Glutamatergic neuron (in vitro differentiated cells): ENCODE measurements around the gene ZBTB7A. TPM values are rescaled to one million over a fixed set of nuclear protein-coding genes. Genes with fewer than 3 reads are reported as not detected.

ENCODE experiments used
- DNase-seq: peaks from one replicate; pipeline ENCODE4 v3.0.0; 2022
- H3K27ac Mint-ChIP-seq: one replicate; pipeline ENCODE4 v1.8.0; 2020; ENCODE audit warnings: mild to moderate bottlenecking, mixed read lengths, inconsistent platforms; ENCODE audit not compliant: unreplicated experiment
- H3K27me3 Mint-ChIP-seq: one replicate; pipeline ENCODE4 v1.8.0; 2020; ENCODE audit warnings: mild to moderate bottlenecking, moderate library complexity, mixed read lengths, inconsistent platforms; ENCODE audit not compliant: unreplicated experiment
- H3K36me3 Mint-ChIP-seq: one replicate; pipeline ENCODE4 v1.8.0; 2020; ENCODE audit warnings: mild to moderate bottlenecking, mixed read lengths, inconsistent platforms; ENCODE audit not compliant: unreplicated experiment
- H3K4me1 Mint-ChIP-seq: one replicate; pipeline ENCODE4 v1.8.0; 2020; ENCODE audit warnings: mild to moderate bottlenecking, low read depth, mixed read lengths, inconsistent platforms; ENCODE audit not compliant: unreplicated experiment
- H3K4me3 Mint-ChIP-seq: one replicate; pipeline ENCODE4 v1.8.0; 2020; ENCODE audit warnings: mild to moderate bottlenecking, mixed read lengths, inconsistent platforms; ENCODE audit not compliant: unreplicated experiment
- H3K9me3 Mint-ChIP-seq: one replicate; pipeline ENCODE4 v1.8.0; 2020; ENCODE audit warnings: mild to moderate bottlenecking, moderate library complexity, mixed read lengths, inconsistent platforms; ENCODE audit not compliant: unreplicated experiment
- total RNA-seq: library from RNA; stranded (reverse); fragmentation: NEBNext Ultra II Directional; extraction: Animal tissue kit (Norgen Biotek cat#: 25700); gene quantifications from one replicate; pipeline ENCODE4 v1.2.1, GENCODE V29; 2021; ENCODE audit not compliant: unreplicated experiment
- TF ChIP-seq, protein P1 (sequence below): fragments of 200-600 bp; sonication (generic); IDR thresholded peaks from one replicate; pipeline ENCODE4 v1.5.0; 2021; ENCODE audit not compliant: partially characterized antibody, unreplicated experiment

Gene ZBTB7A
- total RNA-seq, 1 donor from 2014 or later, result 21.8 TPM

DNA sequence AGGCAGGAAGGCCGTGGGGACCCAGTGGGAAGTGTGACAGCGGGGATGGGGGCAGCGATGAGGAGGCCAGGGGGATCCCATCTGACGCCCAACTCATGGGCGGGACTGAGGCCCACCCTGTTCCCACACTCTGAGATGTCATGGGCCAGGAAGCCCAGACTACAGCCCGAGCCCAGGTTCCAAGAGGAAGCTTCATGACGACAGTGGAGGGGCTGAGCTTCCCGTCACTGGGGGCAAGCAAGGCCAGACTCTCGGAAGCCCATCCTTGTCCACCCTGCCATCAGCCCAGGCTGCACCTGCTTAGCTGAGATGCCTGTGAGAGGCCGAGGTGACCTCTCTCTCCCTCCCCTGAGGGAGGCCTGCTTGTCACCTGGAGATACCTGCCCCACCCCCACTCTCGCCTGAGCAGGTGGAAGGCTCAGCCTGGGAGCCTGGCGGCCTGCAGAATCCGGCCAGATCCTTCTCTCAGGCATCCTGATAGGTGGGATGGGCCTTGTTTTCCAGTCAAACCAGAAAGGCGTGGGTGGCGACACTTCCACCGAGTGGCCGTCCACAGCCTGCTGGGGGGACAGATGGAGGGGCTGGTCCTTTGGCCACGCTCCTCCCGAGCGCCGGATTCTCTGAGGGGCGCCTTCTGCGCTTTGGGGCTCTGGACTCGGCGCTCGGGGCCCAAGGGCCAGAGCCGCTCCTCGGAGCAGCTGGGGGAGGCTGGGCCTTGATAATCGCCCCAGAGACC is 4.8 kb downstream of the ZBTB7A start:
- no peak overlapping the region for H3K4me3 Mint-ChIP-seq

DNA sequence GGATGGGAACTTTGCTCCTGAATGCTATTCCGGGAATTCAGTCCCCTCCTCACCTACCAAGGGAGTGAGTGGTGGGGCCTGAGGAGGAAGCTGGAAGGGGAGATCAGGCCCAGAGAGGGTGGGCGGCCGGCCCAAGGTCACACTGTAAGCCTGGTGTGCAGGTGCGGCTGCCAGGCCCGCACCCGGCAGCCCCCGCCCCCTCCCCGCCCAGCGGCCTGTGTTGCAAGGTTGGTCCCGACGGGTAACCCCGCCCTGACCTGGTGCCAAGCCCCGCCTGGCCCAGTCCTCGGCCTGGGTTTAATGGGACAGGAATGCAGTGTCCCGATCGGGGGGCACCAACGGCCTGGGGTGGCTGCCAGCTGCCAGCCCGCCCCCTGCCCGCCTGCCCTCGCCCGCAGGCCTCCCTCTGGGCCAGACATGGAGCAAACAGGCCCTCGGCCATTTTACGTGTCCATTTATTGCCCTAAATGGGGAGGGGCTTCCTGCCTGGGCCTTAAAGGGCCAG is 5.5 kb downstream of the ZBTB7A start:
- no peak for DNase-seq
- TF ChIP-seq, protein P1, sequence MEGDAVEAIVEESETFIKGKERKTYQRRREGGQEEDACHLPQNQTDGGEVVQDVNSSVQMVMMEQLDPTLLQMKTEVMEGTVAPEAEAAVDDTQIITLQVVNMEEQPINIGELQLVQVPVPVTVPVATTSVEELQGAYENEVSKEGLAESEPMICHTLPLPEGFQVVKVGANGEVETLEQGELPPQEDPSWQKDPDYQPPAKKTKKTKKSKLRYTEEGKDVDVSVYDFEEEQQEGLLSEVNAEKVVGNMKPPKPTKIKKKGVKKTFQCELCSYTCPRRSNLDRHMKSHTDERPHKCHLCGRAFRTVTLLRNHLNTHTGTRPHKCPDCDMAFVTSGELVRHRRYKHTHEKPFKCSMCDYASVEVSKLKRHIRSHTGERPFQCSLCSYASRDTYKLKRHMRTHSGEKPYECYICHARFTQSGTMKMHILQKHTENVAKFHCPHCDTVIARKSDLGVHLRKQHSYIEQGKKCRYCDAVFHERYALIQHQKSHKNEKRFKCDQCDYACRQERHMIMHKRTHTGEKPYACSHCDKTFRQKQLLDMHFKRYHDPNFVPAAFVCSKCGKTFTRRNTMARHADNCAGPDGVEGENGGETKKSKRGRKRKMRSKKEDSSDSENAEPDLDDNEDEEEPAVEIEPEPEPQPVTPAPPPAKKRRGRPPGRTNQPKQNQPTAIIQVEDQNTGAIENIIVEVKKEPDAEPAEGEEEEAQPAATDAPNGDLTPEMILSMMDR, result no peak
- peaks cover 10% of the 10 kb centered on the region for H3K9me3 Mint-ChIP-seq
- peaks cover 10% of the 10 kb centered on the region for H3K27me3 Mint-ChIP-seq
- no peak overlapping the region for H3K27ac Mint-ChIP-seq
- peaks cover 5% of the 10 kb centered on the region for H3K4me1 Mint-ChIP-seq
- no peak overlapping the region for H3K4me3 Mint-ChIP-seq
- no peaks in the 10 kb centered on the region for H3K36me3 Mint-ChIP-seq

More for the DNA sequence above, 4.8 kb downstream of the ZBTB7A start:
- DNase-seq, result no peak
- TF ChIP-seq, protein P1, result no peak
- Mint-ChIP-seq H3K9me3 (peaks cover 10% of the 10 kb centered on the region), H3K27ac (peak overlapping the region; percentile 17), H3K36me3 (no peaks in the 10 kb centered on the region), H3K27me3 (peaks cover 10% of the 10 kb centered on the region), H3K4me1 (peaks cover 5% of the 10 kb centered on the region)

DNA sequence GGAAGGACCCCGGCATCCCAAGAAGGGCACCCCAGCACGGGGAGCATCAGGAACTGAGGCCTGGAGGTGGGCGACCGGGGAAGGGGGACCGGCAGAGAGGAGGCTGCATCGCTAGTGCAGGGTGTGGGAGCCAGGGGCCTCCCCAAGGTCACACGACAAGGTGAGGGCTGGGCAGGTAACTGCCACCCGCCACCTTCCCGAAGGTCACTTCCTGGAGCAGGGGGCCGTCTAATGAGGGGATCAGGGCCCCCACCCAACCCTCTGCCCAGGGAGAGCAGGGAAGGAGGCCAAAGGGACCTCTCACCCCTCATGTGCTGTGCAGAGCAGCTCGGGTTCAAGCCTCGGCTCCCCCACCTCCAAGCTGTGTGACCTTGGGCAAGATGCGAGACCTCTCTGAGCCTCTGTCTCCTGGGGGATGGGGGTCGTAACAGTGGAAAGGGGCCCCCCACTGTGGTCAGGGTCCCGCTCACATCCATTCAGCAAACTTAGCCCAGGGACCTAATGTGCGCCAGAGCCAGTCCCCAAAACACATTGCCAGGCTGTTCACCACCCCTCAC is 6.0 kb downstream of the ZBTB7A start:
- DNase-seq, result no peak
- H3K27ac Mint-ChIP-seq, result peak overlapping the region; percentile 92

GRCh38 chr19:4059891-4060620 is 6.6 kb downstream of the ZBTB7A start:
- peak; percentile 52 for DNase-seq
- peaks cover 10% of the 10 kb centered on the region for H3K9me3 Mint-ChIP-seq
- TF ChIP-seq, protein P1, result no peak
- peaks cover 12% of the 10 kb centered on the region for H3K27me3 Mint-ChIP-seq
- peaks cover 5% of the 10 kb centered on the region for H3K4me1 Mint-ChIP-seq
- H3K36me3 Mint-ChIP-seq, result no peaks in the 10 kb centered on the region
- peak overlapping the region; percentile 92 for H3K27ac Mint-ChIP-seq
- H3K4me3 Mint-ChIP-seq, result no peak overlapping the region

More for the DNA sequence above, 6.0 kb downstream of the ZBTB7A start:
- Mint-ChIP-seq H3K27me3 (peaks cover 12% of the 10 kb centered on the region), H3K4me3 (no peak overlapping the region), H3K9me3 (peaks cover 10% of the 10 kb centered on the region), H3K4me1 (peaks cover 5% of the 10 kb centered on the region), H3K36me3 (no peaks in the 10 kb centered on the region)
- TF ChIP-seq, protein P1, result no peak
